GM21381 (cell line): ENCODE data around the gene FXYD6.
"Not testable (repeated sequence)": the region's sequence is repeated elsewhere in the genome, so short reads cannot be mapped to it uniquely, and the experiment has no call there.

Experiments used
- ATAC-seq: cut with Tn5 transposase; IDR thresholded peaks from one replicate; pipeline ENCODE4 v1.9.1; 2021; ENCODE audit warnings: mild to moderate bottlenecking, moderate library complexity; ENCODE audit not compliant: unreplicated experiment

The FXYD6 gene

DNA sequence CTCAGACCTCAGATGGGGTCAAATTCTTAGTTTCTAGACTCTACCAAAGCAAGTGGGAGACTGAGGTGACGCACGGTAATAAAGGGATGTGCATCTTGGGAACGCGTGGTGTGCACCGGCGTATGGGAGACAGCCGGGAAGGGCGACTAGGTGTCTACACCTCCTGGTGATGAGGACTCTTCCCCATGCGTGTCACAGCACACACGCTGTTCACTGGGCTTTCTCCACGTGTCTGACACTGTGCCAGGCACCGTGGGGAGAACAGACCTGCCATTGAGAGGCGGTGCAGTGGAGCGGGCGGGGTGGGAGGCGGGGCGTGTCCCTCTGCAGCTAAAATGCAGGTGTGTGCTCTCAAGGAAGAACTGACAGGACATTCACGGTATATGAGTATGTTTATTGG is 5.3 kb downstream of the FXYD6 start:
- no peak for ATAC-seq

DNA sequence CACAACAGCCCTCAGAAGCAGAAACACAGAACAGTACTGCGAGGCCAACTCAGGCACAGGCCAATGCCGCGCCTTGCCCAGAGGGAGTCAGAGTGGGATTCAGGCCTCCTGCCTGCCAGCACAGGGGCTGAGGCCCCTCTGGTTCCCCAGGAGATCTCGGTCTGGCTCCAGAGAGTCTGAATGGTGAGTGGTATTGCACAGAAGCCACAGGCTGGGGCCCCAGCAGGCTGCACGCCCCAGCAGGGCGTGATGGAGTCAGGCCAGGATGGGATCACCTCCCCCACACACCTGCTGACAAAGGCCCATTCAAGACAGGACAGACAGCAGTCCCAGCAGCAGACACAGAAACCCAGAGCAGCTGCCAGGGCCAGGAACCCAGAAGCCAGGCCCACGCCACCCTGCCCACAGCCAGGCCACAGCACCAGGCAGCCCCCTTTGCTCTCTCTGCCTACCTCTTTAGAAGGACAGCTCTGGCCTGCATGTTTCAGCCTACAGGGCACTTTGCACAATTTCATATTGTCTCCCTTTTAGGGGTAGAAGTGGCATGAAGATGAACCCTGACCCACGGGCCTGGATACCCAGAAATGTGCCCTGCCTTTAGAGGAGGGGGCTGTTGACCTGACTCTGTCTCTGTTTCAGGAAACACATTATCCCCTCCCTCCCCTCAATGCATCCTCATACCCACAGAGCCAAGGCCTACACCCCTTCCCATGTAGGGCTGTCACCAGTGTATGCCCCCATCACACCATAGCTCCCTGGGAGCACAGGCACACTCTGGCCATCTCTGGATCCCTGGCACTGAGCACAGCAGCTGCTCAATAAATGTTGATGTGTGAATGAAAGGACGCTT is 6.1 kb downstream of the FXYD6 start:
- ATAC-seq = no peak

DNA sequence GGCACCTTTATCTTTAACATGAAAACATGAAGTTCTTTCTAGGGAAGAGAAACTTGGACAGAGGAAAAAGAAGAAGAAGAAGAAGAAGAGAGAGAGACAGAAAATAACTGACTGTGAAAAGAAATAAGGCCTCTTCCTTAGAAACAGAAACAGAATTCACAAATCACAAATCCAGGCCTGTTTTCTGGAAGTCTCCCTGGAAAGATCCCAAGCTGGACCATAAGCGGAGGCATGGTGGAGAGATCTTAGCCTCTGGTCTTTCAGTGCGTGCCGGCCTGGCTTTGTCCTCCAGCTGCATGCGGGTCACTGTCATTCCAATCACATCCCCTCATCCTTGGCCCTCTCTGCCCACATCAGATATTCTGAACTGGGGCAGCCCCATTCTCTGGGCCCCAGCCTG is 6.9 kb downstream of the FXYD6 start:
- no peak for ATAC-seq

DNA sequence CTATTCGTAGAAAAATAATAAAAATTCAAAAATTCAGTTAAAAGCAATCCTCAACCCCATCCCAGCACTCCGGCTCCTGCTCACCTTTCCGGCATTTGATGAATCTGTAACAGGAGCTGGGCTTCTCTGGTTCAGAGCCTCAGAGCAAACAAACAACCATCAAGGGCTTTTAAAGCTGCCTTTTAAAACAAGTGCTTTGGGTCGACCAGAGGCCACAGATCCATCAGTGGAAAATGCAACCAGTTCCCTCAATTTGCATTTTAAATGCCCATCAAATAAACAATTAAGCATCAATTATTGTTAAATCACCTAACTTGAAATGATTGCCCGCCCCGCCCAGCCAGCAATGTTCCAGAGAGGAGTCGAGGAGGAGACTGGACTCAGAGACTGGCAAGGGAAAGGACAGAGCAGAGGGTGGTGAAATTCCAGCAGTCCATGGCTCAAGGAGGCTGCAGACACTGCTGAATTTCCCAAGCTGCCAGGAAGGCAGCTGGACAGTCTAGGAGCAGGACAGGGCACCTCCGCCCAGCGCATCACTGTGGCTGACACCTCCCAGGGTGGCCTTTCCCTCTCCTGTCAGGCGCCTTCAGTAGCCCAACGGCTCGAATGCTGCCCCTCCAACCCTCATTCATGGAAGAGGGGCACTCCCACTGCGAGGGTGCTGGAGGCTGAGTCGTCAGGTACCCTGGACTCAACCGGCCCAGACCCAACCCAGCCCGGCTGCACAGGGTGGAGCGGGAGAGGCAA is 7.5 kb downstream of the FXYD6 start:
- ATAC-seq = no peak

DNA sequence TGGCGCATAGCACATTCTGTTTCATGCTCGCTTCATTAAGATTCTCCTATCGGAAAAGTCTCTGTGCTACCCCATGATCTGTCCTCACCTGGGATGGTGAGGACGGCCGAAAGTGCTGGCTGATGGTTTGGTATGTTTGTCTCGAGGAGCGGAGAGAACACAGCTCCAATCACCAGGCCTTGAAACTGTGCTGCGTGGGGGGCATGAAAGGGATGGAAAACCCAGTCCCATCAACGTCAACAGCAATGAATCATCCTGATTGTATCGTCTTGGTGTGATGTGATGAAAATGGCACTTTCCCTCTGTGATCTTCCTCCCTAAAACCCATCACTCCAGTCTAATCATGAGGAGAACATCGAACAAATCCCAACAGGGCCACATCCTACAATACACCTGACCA is 8.4 kb downstream of the FXYD6 start:
- no peak for ATAC-seq

DNA sequence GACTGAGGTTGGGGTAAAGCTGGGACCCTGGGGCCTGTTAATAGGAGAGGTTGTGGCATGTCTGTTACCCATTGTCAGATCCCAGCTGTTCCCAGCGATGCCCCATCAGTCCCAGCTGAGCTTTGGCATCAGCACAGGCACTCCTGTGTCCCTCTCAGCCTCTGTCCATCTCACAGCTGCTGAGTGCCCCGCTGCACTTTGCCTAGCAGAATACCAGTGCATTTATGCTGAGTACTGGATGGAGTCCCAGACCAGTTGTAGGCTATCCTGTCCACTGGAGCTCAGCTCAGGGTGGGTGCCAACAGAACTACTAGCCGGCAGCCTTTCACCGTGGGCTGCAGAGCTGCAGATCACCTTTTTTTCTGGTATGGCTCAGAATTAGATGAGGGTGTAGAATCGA is 9.9 kb downstream of the FXYD6 start:
- no peak for ATAC-seq

DNA sequence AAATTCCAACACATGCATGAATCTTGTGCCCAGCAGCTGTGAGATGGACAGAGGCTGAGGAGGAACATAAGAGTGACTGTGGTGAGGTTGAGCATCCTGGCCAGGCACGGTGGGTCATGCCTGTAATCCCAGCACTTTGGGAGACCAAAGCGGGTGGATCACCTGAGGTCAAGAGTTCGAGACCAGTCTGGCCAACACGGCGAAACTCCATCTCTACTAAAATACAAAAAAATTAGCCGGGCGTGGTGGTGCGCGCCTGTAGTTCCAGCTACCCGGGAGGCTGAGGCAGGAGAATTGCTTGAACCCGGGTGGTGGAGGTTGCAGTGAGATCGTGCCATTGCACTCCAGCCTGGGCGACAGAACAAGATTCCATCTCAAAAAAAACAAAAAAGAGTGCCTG is 10.9 kb downstream of the FXYD6 start:
- ATAC-seq = not testable (repeated sequence)

DNA sequence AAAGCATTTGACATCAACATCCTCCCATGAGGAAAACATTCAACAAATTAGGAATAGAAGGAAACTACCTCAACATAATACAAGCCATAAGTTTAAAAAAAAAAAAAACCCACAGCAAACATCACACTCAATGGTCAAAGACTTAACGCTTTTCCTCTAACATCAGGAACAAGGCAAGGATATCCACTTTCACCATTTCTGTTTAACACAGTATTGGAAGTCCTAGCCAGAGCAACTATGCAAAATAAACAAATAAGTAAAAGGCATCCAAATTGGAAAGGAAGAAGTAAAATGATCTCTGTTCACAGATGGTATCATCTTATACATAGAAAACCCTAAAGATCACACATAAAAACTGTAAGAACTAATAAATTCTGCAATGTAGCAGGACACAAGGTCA is 13.1 kb downstream of the FXYD6 start:
- ATAC-seq = no peak

DNA sequence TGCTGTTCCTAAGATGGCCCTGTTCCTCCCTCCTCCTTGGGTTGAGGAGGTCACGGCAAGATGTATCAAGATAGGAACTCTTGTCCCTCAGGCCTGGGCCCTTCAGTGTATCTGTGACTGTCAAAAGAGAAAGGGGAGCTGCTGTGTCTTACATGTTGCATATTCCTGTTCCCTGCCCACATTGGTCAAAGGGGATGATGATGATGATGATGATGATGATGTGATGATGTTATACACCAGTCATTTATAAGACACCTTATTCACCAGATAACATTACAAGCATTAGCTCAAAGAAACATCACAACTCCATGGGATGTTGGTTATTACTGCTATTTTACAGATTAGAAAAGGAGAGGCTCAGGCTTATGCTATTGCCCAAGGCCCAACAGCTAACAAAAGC is 13.7 kb downstream of the FXYD6 start:
- no peak for ATAC-seq

DNA sequence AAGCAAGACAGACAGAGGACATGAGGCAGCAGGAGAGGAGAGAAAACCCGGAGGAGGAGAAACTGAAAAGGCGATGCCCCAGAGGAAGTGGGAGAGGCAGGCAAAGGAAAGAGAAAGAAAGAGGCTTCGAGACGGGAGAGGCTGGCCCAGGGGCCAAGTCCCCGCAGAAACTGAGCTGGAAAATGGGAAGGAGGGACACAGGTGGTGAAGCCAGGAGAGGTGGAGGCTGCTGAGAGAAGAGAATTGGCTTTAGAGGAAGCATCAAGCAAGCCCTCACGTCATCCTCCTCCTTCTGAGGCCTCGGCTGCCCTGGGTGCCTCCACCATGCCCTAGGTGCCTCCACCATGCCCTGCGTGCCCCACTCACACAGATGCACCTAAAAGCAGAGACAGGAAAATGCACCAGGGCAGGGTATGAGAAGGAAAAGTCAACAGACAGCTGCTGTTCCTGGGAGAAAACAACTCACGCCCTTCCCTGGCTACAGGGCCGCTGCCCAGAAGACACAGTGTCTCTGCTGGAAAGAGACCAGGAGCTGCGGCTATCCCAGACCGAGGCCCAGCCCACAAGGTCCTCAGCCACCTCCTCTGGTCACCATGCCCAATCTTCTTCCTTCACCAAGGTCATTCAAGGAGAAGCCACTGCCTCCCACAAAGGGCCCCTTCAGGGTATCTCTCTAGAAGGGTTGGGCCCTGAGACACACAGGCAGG is 14.3 kb downstream of the FXYD6 start:
- ATAC-seq = no peak

DNA sequence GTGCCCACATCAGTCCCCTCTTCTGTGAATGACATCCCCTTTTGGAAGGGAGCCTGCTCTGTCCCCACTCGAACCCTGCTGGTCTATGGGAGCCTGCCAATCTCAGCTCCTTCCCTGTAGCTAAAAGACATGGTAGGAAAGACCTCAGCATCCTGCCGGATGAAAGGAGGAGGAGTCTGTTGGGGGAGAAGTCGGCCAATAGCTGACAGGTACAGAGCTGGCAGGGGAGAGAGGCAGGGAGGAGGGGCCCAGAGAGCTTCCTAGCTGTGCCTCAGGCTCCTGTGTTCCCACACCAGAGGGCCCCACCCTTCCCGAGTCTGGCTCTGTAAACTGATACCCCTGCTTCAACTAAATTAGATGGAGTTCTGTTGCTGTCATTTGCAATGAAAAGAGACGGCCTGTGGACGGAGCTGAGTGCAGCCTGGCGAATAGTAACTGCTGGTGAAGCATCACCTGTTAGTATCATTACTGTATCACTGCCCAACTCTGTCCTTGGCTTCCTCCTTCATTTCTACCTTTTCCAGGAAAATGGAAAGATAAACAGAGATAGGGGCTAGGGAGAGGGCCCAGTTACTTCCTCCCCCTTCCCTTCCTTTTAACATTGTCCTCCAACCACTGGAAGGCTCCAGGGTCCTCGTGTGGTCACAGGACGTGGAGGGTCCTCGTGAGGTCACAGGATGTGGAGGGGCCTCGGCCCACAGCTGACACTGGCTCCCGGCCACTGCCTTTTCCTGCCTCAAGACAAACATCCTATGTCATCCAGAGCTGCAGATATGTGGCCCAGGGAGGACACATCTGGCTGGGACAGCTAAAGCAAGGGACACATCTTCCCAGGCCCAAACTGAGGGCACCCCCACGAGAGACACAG is 15.1 kb downstream of the FXYD6 start:
- no peak for ATAC-seq

DNA sequence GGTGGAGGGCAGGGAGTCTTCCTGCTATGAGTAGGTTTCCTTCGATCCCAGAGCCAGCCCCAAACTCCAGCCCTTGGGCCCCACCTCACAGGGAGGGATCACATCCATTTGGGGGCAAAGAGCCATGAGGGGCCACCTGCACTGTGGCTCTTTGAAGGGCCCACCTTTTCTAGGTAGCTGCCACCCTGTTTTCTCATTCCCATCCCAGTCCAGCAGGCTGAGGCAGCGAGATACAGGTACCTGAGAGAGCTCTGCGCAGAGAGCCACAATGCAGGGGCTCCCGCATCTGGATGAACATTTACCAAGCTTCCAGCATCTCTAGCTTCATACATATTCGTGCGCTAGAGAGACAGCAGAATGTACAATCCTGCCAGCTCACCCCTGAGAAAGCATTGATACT is 16.3 kb downstream of the FXYD6 start:
- no peak for ATAC-seq

DNA sequence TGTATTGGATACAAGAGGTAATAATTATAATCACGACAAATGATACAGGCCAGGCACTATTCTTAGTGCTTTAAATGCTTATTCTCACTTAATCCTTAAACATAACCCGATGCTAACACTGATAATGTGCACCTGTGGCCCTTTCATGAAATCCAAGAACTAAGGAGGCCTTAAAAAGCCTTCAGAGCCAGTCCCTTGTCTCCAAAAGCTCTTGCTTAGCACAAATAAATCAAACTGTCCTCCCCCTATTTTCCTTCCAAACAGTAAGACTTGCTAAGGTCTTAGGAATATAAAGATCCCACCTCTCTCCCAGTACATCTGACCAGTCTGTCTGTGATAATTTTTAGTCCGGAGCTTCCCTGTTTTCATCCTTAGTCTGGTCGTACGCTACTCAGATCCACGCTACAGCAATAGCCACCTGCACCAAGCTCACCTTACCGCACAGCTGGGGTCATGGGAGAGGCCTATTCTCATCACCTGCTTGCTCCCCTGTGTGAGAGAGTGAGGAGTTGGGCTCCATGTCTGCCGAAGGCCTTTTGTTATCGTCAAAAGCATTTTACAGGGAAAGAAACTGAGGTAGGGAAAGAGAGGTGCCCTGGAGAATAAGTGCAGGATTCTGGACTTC is 16.9 kb downstream of the FXYD6 start:
- no peak for ATAC-seq

DNA sequence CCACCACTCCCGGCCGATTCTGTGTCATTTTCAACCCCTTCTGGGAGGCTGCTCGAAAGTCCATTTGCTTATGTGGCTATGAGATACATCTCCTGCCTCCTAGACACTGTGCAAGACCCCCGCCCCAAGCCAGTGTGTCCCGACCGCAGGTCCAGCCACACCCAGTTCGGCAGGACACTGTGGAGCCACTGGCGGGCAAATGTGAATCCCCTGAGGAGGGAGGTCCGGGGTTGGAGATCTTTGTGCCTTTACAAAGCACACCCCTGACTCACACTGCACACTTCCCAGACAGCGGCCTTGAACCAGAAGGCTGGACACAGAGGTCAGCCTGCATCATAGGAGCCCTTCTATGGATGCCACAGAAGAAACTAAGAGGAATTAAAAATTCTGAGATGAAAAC is 17.4 kb downstream of the FXYD6 start:
- no peak for ATAC-seq

DNA sequence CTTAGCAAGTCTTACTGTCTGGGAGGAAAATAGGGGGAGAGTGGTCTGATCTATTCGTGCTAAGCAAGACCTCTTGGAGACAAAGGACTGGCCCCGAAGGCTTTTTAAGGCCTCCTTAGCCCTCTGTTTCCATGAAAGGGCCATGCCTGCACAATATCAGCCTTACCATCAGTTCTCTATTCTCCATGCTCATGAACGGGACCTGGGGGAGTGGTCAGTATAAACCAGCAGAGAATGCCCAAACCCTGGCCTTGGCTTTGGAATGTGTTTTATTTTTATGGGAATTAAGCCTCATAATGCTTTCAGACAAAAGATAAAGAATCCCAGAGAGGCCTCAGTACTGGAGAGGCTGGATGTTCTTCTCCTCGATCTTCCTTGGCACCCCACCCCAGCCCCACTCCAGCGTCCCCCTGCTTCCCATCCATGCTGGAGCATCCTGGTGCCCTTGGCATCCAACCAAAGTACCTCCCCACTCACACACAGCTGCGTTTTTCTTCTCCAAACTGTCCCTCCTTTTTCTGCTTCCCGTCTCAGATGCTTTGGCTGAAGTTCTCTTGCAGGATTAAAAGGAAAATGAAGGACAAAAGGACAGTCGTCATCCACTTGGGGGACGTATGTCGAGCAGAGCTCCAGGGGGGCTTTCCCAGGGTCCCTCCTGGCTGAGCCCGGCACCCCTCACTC is 18.6 kb downstream of the FXYD6 start:
- no peak for ATAC-seq

DNA sequence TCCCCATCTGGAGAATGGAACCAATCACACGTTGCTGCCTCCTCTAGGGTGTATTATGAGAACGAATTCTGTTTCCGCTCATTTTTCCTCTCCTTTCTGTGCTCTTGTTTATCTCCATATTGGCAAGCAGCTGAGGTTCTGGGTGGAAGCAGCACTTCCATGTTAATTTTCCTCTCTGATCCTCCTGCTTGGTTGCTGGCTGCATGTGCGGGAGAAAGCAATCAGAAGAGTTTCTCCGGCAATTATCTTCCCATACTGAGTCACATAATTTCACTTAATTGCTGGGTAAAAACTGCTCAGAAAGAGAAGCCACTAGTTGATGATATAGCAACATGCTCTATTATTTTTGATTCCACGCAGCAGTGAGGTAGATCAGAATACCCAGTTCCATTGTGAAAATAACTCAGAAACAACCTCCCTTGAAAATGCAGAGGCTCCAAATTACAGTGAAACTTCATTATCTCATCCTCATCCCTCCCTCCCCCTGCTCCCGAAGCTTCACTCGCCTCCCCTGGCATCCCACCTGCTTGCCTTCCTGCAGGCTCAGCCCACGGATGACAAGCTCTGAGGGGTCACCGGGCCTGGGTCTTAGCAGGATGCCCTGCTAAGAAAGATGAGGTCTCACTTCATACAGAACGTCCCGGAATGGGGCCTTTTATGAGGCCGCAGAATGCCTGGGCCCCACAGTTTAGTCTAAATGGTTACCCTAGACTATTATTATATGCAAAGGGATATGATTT is 20.4 kb downstream of the FXYD6 start:
- ATAC-seq = no peak

DNA sequence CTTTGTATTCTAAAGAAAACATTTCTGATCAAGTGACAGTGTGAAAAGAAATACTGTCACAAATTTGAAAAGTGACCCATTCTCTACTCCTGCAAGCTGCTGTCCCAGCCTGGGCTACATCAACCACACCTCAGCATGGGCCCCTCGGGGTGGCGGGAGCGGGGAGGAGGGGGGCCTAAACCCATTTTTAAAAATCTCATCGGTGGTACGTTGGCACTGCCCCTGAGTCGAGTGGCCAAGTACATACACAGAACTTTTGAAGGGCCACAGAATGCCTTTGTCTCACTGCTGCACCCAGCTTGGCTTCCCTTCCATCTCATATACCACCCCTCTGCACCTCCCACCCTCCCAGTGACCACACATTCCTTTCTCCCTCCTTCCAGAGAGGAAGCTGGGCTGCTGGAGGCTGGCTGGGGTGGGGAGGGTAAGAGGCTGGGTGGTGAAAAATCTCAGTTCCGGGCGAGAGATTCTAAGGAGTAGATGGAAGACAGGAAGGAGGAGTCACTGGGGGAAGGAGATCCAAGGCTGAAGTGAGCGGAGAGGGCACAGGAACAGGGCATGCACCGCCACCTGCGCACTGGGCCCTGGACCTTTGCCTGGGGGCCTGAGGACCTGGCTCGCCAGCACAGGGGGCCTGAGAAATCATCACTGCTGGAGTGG is 21.1 kb downstream of the FXYD6 start:
- ATAC-seq = no peak

DNA sequence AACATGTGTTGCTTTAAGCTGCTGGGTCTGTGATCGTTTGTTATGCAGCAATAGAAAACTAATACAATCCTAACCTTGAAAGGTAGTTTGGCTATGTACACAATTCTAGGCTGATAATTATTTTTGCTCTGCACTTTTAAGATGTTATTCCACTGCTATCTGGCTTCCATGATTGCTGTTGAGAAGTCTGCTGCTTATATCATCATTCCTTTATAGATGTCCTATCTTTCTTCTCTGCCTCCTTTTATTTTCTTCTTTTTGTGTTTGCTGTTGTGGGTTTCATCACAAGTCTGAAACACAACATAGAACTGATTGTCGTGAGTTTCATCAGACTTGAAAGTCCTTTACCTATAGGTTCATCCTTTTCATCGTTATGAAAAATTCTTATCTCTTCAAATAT is 24.1 kb downstream of the FXYD6 start:
- ATAC-seq = no peak

DNA sequence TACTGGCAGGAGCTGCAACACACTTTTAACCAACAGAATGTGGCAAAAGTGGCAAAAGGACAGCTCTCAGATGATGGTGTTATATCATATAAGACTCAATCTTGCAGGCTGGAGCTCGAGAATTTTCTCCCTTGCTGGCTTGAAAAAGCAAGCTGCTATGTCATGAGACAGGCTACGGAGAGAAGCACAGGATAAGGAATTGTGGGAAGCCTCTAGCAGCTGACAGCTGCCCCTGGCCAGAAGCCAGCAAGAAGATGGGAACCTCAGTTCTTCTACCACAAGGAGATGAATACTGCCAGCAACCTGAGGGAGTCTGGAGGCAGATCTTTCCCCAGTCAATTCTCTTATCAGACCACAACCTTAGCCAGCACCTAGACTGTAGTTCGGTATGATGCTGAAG is 24.6 kb downstream of the FXYD6 start:
- no peak for ATAC-seq
